ENCODE measurements around the gene PNMA8A.

Gene PNMA8A

GRCh38 chr19:46428239-46429135 lies 42.9 kb downstream of the PNMA8A start, which contains the start of gene PNMA8C:
PNMA8C (minus strand) TSS chr19:46428936; CDS start chr19:46428359, 577 bp downstream.
- no peak for DNase-seq (ENCODE audit: extremely low read depth, low read depth)
- TF ChIP-seq CTCF (IDR thresholded peaks at IDR 0.05; ENCODE audit: low read depth, low read length), result no peak

GRCh38 chr19:46427518-46428045 lies 43.8 kb downstream of the PNMA8A start:
- TF ChIP-seq CTCF (IDR thresholded peaks at IDR 0.05; ENCODE audit: low read depth, low read length), result no peak
- no peak for DNase-seq (ENCODE audit: extremely low read depth, low read depth)

GRCh38 chr19:46426506-46427162 lies 44.7 kb downstream of the PNMA8A start:
- no peak for TF ChIP-seq CTCF (IDR thresholded peaks at IDR 0.05; ENCODE audit: low read depth, low read length)
- no peak for DNase-seq (ENCODE audit: extremely low read depth, low read depth)

- TF ChIP-seq CTCF (IDR thresholded peaks at IDR 0.05; ENCODE audit: low read depth, low read length), result no peak
- no peak for DNase-seq (ENCODE audit: extremely low read depth, low read depth)
Measured at GRCh38 chr19:46426035-46426505, 45.3 kb downstream of the PNMA8A start.

GRCh38 chr19:46423188-46423587 lies 48.2 kb downstream of the PNMA8A start:
- TF ChIP-seq CTCF (IDR thresholded peaks at IDR 0.05; ENCODE audit: low read depth, low read length), result no peak
- DNase-seq (ENCODE audit: extremely low read depth, low read depth), result no peak

- no peak for TF ChIP-seq CTCF (IDR thresholded peaks at IDR 0.05; ENCODE audit: low read depth, low read length)
- DNase-seq (ENCODE audit: extremely low read depth, low read depth), result no peak
Measured at GRCh38 chr19:46422344-46422743, 49.0 kb downstream of the PNMA8A start.

- no peak for TF ChIP-seq CTCF (IDR thresholded peaks at IDR 0.05; ENCODE audit: low read depth, low read length)
- no peak for DNase-seq (ENCODE audit: extremely low read depth, low read depth)
Measured at GRCh38 chr19:46420056-46420455, 51.3 kb downstream of the PNMA8A start.

Data from AG09319 (cell line).